GM12801 (cell line): ENCODE measurements around the gene NEURL1B.

Experiments used
- TF ChIP-seq, protein P1 (sequence below): IDR thresholded peaks from one replicate; pipeline ENCODE4 v1.5.1; 2011; ENCODE audit warnings: control low read depth; ENCODE audit not compliant: insufficient read length; ENCODE audit errors: extremely low read depth

Gene NEURL1B

DNA sequence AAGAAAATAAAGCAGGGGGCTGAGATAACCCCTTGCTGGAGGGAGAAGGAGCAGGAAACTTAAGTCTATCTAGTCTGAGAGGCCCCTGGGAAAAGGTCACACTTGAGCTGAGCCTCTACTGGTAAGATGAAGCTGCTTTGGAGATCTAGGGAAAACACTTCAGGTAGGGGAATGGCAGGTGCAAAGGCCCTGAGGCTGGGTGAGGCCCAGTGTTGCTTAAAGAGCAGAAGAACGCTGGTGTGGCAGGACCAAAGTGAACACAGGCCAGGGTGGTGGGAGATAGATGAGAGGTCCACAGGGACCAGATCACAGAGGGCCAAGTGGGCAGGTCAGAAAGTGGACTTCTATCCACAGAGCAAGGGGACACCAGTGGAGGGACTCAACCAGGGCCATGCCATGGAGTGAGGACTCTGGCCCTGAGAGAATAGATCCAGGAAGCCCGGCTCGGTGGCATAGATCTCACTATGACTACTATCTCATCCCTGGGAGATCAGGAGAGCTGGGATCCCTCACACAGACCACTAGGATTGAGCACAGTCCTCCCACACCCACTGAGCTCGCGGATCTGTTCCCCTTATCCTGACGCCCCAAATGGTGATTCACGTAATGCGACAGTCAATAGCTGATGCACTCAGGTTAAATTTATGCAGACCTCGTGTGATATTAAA lies 17.6 kb upstream of the NEURL1B start:
- TF ChIP-seq, protein P1, sequence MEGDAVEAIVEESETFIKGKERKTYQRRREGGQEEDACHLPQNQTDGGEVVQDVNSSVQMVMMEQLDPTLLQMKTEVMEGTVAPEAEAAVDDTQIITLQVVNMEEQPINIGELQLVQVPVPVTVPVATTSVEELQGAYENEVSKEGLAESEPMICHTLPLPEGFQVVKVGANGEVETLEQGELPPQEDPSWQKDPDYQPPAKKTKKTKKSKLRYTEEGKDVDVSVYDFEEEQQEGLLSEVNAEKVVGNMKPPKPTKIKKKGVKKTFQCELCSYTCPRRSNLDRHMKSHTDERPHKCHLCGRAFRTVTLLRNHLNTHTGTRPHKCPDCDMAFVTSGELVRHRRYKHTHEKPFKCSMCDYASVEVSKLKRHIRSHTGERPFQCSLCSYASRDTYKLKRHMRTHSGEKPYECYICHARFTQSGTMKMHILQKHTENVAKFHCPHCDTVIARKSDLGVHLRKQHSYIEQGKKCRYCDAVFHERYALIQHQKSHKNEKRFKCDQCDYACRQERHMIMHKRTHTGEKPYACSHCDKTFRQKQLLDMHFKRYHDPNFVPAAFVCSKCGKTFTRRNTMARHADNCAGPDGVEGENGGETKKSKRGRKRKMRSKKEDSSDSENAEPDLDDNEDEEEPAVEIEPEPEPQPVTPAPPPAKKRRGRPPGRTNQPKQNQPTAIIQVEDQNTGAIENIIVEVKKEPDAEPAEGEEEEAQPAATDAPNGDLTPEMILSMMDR: no peak

DNA sequence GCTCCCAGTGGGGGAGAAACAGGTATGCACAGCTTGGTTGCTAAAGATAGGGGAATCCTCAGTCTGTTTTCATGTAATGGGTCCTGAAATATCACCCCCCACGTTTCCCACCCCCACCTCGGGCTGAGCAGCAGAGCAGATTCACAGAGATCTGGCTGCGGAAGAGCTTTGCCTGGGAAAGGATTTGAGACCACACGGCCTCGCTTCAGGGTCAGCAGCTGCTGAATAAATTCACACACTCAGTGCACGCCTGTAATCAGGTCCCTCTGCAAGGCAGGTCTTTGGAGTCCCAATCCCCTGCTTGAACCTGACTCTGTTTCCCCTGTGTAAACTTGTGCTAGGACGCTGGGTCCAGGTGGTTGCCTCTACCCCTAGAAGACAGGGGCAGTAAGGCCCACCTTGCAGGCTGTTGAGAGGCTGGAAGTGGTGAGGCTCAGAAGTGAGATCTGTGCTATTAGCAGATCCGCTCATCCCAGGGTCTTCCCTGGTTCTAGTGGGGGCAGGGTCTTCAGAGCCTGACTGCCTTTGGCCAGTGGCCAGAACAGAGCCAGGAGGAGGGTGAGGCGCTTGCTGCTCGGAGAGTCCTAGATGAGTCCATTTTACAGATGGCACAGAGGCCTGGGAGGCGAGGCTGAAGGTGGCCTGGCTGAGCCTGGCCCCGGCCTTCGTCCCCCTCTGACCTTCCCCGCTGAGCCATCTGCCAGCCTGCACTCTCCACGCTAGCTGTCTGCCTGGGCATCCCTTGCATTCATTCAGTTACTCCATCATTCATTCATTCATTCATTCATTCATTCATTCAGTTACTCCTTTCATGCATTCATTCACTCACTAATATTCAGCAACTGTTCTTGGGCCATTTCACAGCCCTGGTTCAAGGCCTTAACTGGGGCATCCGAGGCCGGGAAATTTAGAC lies 16.7 kb upstream of the NEURL1B start:
- TF ChIP-seq, protein P1: no peak

GRCh38 chr5:172624996-172625964 lies 15.8 kb upstream of the NEURL1B start:
- TF ChIP-seq, protein P1: no peak

DNA sequence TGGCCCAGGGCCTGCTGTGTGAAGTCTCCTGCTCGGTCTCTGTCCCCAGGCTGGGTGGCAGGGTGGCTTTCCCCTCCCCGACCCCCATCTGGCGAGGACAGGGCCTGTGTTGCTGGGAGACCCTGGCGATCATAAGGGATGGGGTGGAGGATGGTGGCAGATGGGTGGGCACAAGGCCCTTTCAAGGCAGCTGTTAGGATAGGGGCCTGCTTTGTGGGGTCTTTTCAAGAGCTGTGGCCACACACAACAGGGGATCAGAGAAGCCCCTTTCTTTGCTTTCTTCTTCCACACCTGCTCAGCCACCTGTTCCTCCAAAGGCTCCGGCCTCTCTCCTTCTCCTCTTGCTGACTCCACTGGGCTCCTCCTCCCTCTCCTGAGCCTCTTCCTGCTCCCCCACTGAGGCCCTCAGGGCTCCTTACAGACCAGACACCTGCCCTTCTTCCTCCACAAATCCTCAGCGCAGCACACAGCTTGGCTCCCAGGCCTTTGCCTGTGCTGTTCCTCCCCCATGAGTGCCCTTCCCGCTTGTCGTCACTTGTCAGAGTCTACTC lies 15.0 kb upstream of the NEURL1B start:
- TF ChIP-seq, protein P1: no peak

- TF ChIP-seq, protein P1: no peak
Observed at GRCh38 chr5:172630082-172630481, 11.0 kb upstream of the NEURL1B start.

DNA sequence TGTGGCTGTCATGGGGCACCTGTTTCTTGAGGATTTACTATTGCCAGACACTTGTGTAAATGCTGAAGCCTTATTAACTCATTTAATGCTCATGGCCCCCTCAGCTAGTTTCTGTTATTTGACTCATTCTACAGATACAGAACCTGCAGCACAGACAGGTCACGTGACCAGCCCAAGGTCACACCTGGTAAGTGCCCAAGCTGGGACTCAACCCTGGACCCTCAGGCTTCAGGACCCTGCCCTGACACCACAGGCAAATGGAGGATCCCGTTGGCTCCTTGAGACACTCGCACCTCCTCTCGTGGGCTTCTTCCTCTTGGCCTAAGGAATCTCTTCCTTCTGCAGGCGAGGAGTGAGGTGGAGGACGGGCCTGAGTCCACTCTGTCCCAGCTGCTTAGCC lies 10.6 kb upstream of the NEURL1B start:
- TF ChIP-seq, protein P1: no peak

DNA sequence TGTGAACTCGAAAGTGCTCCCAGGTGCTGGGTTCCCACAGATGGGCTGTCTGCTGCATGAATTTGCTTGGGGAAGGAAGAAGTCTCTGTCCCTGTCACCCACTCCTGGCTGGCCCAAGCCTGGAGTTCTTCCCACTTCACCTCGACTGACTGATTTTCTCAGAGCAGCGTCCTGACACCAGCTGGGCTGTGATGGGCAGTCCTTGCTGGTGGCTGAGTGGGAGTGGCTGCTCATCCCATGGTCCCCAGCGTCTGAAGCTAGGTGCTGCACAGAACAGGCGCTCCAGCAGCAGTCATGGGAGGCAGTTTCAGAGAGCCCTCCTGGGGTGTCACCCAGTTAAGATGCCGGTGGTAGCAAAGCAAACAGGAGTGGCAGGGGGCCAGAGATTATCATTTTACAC lies 10.1 kb upstream of the NEURL1B start:
- TF ChIP-seq, protein P1: no peak
